Stimulated activated CD8-positive, alpha-beta memory T cell treated with anti-CD3 and anti-CD28 coated beads, Interleukin-15, amount 100 ng/mL, for 24 hours (primary cell): ENCODE results near the gene OXCT1.
"Not testable (repeated sequence)": the region's sequence is repeated elsewhere in the genome, so short reads cannot be mapped to it uniquely, and the experiment has no call there.

Source experiments
- DNase-seq: peaks from one replicate; pipeline ENCODE4 v3.0.0-alpha.2; 2020; ENCODE audit warnings: low read depth

Gene OXCT1

GRCh38 chr5:41874512-41875060 lies 4.4 kb upstream of the OXCT1 start:
- DNase-seq, result no peak

DNA sequence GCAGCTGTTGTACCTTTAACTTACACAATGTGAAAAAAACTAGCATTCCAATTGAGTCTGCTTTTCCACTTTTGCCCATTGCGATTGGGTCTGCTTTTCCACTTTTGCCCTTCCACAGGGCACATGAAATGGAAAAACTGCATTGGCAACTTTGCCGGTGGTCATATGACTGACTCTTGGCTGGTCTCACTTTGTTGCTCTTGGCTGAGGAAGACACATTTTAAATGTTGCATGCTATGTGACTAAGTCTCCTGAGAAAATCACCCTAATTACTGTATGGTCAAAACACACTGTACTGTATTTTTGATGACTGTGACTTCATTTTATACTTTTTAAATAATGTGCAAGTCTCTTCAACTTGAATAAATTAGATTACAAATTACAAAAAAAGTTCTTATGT lies 1.6 kb upstream of the OXCT1 start:
- no peak for DNase-seq

DNA sequence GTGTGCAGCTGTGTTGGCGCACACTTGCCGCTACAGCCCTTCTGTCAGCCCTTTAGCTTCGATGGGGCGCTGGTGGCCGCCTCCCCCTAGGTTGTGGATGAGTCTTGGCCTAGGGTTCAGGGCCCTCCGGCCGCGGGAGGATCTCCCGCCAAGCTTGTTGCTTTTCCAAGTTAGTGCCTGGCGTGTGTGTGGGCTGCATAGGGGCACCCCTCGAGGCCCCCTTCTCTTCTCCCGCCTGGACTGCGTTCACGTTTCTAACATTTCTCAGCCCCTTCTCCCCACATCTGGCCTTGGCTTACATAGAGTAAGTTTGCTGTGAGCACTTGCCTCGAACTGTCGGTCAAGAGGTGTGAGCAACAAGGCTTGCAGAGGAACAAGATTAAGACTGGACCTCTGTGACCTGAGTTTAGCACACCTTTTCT lies 413 bp upstream of the OXCT1 start:
- DNase-seq, result no peak

GRCh38 chr5:41869151-41869723 lies 988 bp downstream of the OXCT1 start:
- no peak for DNase-seq

- no peak for DNase-seq
Observed at GRCh38 chr5:41863871-41864486, 6.2 kb downstream of the OXCT1 start.

- DNase-seq, result no peak
Observed at GRCh38 chr5:41858890-41859289, 11.3 kb downstream of the OXCT1 start.

- DNase-seq, result no peak
Observed at GRCh38 chr5:41857989-41858388, 12.2 kb downstream of the OXCT1 start.

GRCh38 chr5:41856644-41857491 lies 13.4 kb downstream of the OXCT1 start:
- DNase-seq, result no peak

DNA sequence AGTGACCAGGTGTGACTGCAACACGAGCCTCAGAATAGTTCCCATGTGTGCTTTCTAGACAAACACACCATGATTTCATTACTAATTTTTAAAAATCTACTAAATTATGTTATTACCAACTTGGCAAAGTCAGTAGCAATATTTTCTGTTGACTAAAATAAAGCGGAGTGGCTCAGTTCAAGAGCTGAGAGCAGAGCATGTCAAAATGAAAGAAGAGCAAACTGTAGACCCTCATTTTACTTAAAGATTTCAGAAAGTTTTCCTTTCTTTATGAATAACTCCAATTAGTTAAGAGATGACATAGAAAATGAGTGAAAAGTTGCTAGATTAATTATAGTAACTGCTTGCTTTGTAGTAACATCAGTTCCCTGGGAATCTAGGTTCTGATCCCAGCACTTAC lies 17.9 kb downstream of the OXCT1 start:
- no peak for DNase-seq

DNA sequence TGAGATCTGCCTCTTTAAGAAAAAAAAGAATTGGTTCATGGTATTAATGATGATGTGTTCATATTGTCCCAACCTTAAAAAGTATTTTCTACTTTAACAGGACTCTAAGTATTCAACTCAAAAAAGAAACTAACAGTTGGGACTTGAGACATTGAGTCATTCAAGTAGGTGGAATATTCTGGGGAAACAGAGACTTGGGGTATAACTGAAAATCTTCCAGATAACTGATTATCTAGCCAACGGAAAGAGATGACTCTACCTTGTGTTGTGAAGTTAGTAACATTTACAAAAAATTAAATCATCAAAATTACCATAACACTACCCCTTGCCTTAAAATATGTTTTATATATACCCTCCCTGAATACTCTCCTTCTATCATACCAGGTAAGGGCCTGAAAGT lies 19.1 kb downstream of the OXCT1 start:
- no peak for DNase-seq

GRCh38 chr5:41848983-41849382 lies 21.2 kb downstream of the OXCT1 start:
- no peak for DNase-seq

GRCh38 chr5:41845751-41846150 lies 24.5 kb downstream of the OXCT1 start:
- not testable (repeated sequence) for DNase-seq

DNA sequence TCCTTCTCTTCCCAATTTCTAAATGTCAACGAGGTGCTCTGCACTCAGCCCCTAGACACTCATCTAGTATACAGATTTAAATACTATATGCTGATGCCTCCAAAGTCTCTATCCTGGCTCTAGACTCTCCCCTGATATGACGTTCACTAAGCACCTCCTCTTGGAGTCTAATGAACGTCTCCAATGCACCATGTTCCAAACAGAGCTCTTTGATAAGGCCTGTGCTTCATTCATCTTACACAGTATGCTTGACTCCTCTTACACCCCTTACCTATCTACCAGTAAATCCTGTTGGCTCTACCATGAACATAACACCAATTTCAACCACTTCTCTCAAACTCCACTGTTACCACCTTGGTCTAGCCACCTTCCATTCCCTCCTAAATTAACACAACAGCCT lies 25.7 kb downstream of the OXCT1 start:
- DNase-seq, result no peak

DNA sequence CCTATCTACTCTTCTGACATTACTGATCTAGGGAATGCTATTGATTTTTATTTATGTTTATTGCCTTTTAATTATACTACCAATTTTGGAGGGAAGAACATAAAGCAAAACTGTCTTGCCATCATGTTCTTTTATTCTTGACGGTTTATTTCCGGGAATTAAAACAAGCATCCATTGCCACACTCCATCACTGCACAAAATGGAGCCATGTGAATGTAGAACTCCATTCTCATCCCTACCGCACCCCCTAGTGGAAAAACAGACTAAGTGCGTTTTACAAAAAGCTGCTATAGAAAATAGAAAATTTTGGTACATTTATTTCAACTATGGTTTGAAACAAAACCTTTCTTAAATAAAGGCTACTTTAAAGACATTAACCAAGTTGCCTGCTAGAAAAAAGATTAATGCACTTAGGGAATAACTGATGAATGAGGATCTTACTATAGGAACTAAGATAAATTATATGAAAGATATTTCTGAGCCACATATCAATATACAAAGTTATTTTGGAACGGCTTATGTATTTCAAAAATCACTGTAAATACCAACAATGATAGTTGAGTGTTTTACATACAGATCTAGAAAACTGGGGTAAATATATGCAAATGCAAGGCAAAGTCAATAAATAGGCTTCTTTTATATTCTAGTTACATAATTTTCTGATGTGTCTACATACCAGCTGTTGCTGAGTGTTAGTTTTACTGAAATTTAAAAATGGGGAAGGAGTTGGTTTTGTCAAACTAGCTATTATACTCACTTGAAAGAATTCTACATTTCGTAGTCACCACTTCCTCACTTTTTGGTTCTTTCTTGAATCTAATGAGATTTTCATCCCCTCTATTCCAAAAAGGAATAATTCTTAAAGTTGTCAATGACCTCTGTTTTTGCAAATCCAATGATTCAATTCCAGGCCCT lies 26.5 kb downstream of the OXCT1 start:
- no peak for DNase-seq

DNA sequence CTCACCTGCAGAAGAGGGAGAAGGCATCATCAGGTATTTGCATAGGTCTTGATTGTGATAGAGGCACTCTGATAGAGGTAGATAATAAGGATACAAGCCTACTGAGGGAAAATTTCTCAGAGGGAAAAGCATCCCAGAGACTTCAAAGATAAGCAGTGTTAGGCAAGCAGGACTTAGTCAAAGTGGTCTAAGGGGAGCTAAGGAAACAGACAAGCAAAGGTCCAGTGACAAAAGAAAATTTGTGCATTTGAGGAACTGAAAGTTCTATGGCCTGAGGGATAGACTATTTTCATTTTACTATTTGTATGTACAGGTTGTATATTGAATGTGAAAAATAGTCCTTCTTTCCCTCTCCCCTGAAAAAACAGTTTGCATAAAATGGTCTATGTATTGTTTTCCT lies 27.4 kb downstream of the OXCT1 start:
- no peak for DNase-seq

DNA sequence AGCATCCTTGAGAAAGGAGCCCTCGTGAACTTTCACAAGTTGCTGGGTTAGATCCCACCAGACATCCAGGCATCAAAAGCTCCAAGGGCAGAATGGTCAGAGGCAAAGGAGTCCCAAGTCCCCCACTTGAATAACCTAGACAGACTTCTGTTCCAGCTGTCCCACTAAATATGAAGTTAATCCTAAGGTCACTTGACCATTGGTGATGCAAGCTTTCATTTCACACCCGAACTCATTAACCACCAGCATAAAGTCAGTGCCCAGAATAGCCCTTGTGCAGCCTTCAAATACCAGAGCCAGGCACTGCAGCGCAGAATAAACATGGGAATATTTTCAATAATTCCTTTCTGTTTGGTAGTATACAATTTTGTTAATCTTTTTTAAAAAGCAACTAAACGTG lies 28.9 kb downstream of the OXCT1 start:
- DNase-seq, result no peak

DNA sequence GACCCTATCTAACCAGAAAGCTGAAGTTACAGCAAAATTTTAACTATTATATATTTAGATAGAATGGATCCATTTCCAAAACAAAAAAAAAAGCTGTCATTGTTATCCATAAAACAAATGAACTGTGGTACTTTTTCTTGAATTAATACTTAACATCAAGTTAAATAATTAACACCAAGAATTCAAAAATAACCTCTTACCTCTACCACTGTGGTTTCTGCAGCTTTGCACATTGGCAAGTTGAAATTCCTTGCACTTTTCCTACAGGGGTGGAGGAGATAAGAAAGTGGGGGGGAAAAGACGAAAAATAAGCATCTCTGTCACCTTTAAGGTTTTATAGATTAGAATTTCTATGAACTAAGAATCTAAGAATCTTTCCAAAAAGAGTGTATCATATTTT lies 30.0 kb downstream of the OXCT1 start:
- DNase-seq, result no peak

DNA sequence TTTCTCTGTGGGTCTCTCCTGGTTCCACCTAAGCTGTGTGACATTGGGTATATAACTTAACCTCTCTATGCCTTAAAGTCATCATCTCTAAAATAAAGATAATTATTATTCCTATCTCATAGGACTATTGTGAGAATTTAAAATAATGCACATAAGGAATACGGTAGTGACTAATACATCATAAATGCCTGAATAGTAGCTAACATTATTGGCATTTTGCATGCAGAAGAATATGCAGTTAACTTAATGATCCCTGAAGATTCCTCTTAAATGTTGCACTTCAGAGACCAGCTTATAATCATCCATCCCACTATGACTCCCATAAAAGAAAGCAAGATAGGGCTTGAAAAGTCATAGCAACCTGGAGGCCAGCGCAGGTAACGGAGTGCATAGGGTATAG lies 32.4 kb downstream of the OXCT1 start:
- no peak for DNase-seq

DNA sequence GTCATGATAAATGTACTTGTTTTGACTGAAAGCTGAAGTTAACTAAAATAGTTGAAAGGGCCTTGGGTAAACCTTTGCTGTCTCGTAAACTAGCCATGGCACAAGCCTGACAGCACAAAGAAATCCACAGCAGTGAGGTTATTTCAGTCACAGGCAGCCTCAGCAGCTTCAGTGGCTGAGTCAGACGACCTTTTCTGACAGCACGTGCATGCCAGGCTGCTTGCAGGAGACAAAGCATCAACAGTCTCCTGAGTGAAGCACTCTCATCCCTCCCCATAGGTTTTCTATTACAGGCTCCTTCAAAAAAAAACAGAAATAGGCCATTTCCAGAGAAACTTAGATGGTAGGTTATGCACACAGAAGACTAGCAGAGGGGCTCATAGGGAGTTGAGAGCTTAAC lies 34.6 kb downstream of the OXCT1 start:
- no peak for DNase-seq

GRCh38 chr5:41834506-41834905 lies 35.7 kb downstream of the OXCT1 start:
- no peak for DNase-seq

DNA sequence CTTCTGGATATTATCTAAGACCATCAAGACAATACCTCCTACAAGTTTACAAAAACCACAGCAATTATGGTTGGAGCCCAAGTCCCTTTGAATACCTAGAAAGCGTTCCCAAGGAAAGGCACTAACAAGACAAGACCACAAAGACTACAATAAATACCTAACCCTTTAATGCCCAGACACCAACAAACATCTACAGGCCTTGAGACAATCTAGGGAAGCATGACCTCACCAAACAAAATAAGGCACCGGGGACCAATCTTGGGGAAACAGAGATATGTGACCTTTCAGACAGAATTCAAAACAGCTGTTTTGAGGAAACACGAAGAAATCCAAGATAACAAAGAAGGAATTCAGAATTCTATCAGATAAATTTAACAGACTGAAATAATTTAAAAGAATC lies 37.8 kb downstream of the OXCT1 start:
- DNase-seq, result no peak

GRCh38 chr5:41831155-41831554 lies 39.1 kb downstream of the OXCT1 start:
- no peak for DNase-seq
